DOHH2 (cell line): ENCODE measurements around the gene SCO2.

Source experiments
- CTCF ChIP-seq: fragments of 200-600 bp; sonication (generic); IDR thresholded peaks from one replicate; pipeline ENCODE4 v1.5.1; 2014; ENCODE audit warnings: antibody characterized with exemption, mild to moderate bottlenecking, low read depth, low read length; ENCODE audit not compliant: poor library complexity, severe bottlenecking
- EZH2phosphoT487 ChIP-seq: fragments of 200-600 bp; sonication (generic); IDR thresholded peaks from 2 replicates; pipeline ENCODE4 v1.6.1; 2017; ENCODE audit warnings: borderline replicate concordance, mild to moderate bottlenecking, antibody characterized with exemption, low read length, moderate library complexity, mixed read lengths

- TF ChIP-seq CTCF = no peak
- no peak for TF ChIP-seq EZH2phosphoT487
Measured at GRCh38 chr22:50568626-50569025, 43.2 kb upstream of the SCO2 start.
